IMR-90 (cell line): ENCODE data around the gene CLK4. TPM values are rescaled to one million over a fixed set of nuclear protein-coding genes. Genes with fewer than 3 reads are reported as not detected.

ENCODE experiments used
- ATAC-seq: fragments of 200-7000 bp; cut with Tn5 transposase; 2 replicates; pipeline ENCODE4 v1.9.1; 2020; ENCODE audit warnings: low read depth, mild to moderate bottlenecking, moderate library complexity
- Bru-seq: library from RNA; stranded (reverse); fragments of 400-500 nt; gene quantifications from one replicate; lab custom pipeline; 2021; lab: Mats Ljungman, UMichigan
- BruChase-seq, 2 experiments: library from RNA; stranded (reverse); fragments of 400-500 nt; gene quantifications; one replicate each; lab custom pipeline; 2021; lab: Mats Ljungman, UMichigan
- BruUV-seq: library from RNA; stranded (reverse); fragments of 400-500 nt; replicated peaks from 2 replicates; lab custom pipeline; 2021; lab: Mats Ljungman, UMichigan
- CTCF ChIA-PET: fragments of 300-600 bp; formaldehyde crosslinking; extraction: SDS; loops from one replicate; lab custom pipeline; 2021; ENCODE audit warnings: antibody characterized with exemption; lab: Yijun Ruan, JAX
- POLR2A ChIA-PET: fragments of 300-600 bp; sonication (Branson Sonifier 250); formaldehyde crosslinking; loops from one replicate; lab custom pipeline; 2022; ENCODE audit warnings: antibody characterized with exemption; ENCODE audit not compliant: unreplicated experiment; lab: Charles Lee
- DNase-seq: peaks from one replicate; pipeline ENCODE4 v3.0.0; 2013
- H2AFZ ChIP-seq: replicated peaks from 2 replicates; pipeline ENCODE3; 2013; ENCODE audit warnings: low read length, mild to moderate bottlenecking; ENCODE audit not compliant: poor library complexity
- H2AK5ac ChIP-seq: 2 replicates; pipeline ENCODE4 v1.6.1; 2013; ENCODE audit warnings: low read depth, low read length, inconsistent platforms
- H2AK9ac ChIP-seq: replicated peaks from 2 replicates; pipeline ENCODE3; 2013; ENCODE audit warnings: mild to moderate bottlenecking, low read depth, low read length, moderate library complexity; ENCODE audit not compliant: poor library complexity
- H2BK120ac ChIP-seq: 2 replicates; pipeline ENCODE4 v1.6.1; 2013; ENCODE audit warnings: low read depth, low read length, inconsistent platforms
- H2BK15ac ChIP-seq: 3 replicates; pipeline ENCODE4 v1.6.1; 2013; ENCODE audit warnings: low read depth, low read length, inconsistent platforms
- H2BK20ac ChIP-seq: 2 replicates; pipeline ENCODE4 v1.6.1; 2013; ENCODE audit warnings: low read depth, mild to moderate bottlenecking, inconsistent platforms, low read length, moderate library complexity
- H2BK5ac ChIP-seq: 2 replicates; pipeline ENCODE4 v1.6.1; 2013; ENCODE audit warnings: mild to moderate bottlenecking, low read depth, low read length, inconsistent platforms; ENCODE audit not compliant: poor library complexity, severe bottlenecking
- H3K14ac ChIP-seq: replicated peaks from 2 replicates; pipeline ENCODE4 v1.6.1; 2013; ENCODE audit warnings: low read depth, low read length, inconsistent platforms
- H3K18ac ChIP-seq: 2 replicates; pipeline ENCODE4 v1.6.1; 2013; ENCODE audit warnings: low read depth, low read length, control low read depth
- H3K23ac ChIP-seq: 2 replicates; pipeline ENCODE4 v1.6.1; 2013; ENCODE audit warnings: low read depth, low read length, inconsistent platforms
- H3K27ac ChIP-seq: 2 replicates; pipeline ENCODE4 v1.5.1; 2013; ENCODE audit warnings: mild to moderate bottlenecking, control low read depth, low read length; ENCODE audit not compliant: insufficient read depth
- H3K27me3 ChIP-seq: 2 replicates; pipeline ENCODE4 v1.6.1; 2013; ENCODE audit warnings: low read length; ENCODE audit not compliant: control insufficient read depth, insufficient read depth
- H3K36me3 ChIP-seq: 2 replicates; pipeline ENCODE4 v1.6.1; 2013; ENCODE audit warnings: low read length, mixed read lengths; ENCODE audit not compliant: control insufficient read depth, insufficient read depth
- H3K4ac ChIP-seq: 2 replicates; pipeline ENCODE4 v1.6.1; 2013; ENCODE audit warnings: low read depth, low read length, inconsistent platforms
- H3K4me1 ChIP-seq: 2 replicates; pipeline ENCODE4 v1.6.1; 2013; ENCODE audit warnings: low read length, mixed read lengths; ENCODE audit not compliant: control insufficient read depth, insufficient read depth
- H3K4me2 ChIP-seq: 2 replicates; pipeline ENCODE4 v1.6.1; 2013; ENCODE audit warnings: low read depth, mild to moderate bottlenecking, control low read depth, low read length, moderate library complexity
- H3K4me3 ChIP-seq: 2 replicates; pipeline ENCODE4 v1.5.1; 2013; ENCODE audit warnings: low read depth, mild to moderate bottlenecking, control low read depth, low read length, moderate library complexity; ENCODE audit not compliant: insufficient read depth
- H3K56ac ChIP-seq: 2 replicates; pipeline ENCODE4 v1.6.1; 2013; ENCODE audit warnings: low read length, inconsistent platforms; ENCODE audit not compliant: insufficient read depth; ENCODE audit errors: extremely low read depth
- H3K79me1 ChIP-seq, 2 experiments: 2 replicates each; pipeline ENCODE4 v1.6.1; 2013; ENCODE audit warnings: low read length in 2 of 2, inconsistent platforms in 1 of 2, low read depth in 1 of 2
- H3K9ac ChIP-seq: 2 replicates; pipeline ENCODE4 v1.6.1; 2013; ENCODE audit warnings: low read depth, low read length, control low read depth
- H3K9me1 ChIP-seq: 2 replicates; pipeline ENCODE4 v1.6.1; 2013; ENCODE audit warnings: low read length, inconsistent platforms; ENCODE audit not compliant: insufficient read depth
- H3K9me3 ChIP-seq: 2 replicates; pipeline ENCODE4 v1.6.1; 2013; ENCODE audit warnings: low read length; ENCODE audit not compliant: control insufficient read depth, insufficient read depth
- H4K20me1 ChIP-seq: 2 replicates; pipeline ENCODE4 v1.6.1; 2013; ENCODE audit warnings: low read length, inconsistent platforms; ENCODE audit not compliant: insufficient read depth
- H4K5ac ChIP-seq: 2 replicates; pipeline ENCODE4 v1.6.1; 2013; ENCODE audit warnings: mild to moderate bottlenecking, low read depth, low read length, control low read depth
- H4K8ac ChIP-seq, 2 experiments: 2 replicates each; pipeline ENCODE4 v1.6.1; 2013; ENCODE audit warnings: low read depth in 2 of 2, low read length in 2 of 2, control low read depth in 1 of 2, inconsistent platforms in 1 of 2
- H4K91ac ChIP-seq: 2 replicates; pipeline ENCODE4 v1.6.1; 2013; ENCODE audit warnings: low read depth, low read length, inconsistent platforms; ENCODE audit not compliant: insufficient read depth
- CHD1 ChIP-seq: IDR thresholded peaks from 2 replicates; pipeline ENCODE4 v1.6.1; 2012; ENCODE audit warnings: low read depth, low read length, improper control_type of control experiment
- FOS ChIP-seq: fragments of 150-350 bp; IDR thresholded peaks from 2 replicates; pipeline ENCODE4 v1.6.1; 2016; ENCODE audit warnings: low read depth, low read length
- MAZ ChIP-seq: IDR thresholded peaks from 2 replicates; pipeline ENCODE4 v1.6.1; 2012; ENCODE audit warnings: low read depth, mild to moderate bottlenecking, low read length, improper control_type of control experiment, moderate library complexity, borderline replicate concordance
- MXI1 ChIP-seq: IDR thresholded peaks from 2 replicates; pipeline ENCODE4 v1.6.1; 2012; ENCODE audit warnings: low read depth, mild to moderate bottlenecking, low read length, moderate library complexity, borderline replicate concordance
- NFE2L2 ChIP-seq: fragments of 150-350 bp; IDR thresholded peaks from 2 replicates; pipeline ENCODE4 v1.6.1; 2016; ENCODE audit warnings: low read depth, mild to moderate bottlenecking, low read length
- RFX5 ChIP-seq: IDR thresholded peaks from 2 replicates; pipeline ENCODE4 v1.8.0; 2012; ENCODE audit warnings: low read depth, mild to moderate bottlenecking, low read length, moderate library complexity
- SMC3 ChIP-seq: fragments of 150-350 bp; IDR thresholded peaks from 2 replicates; pipeline ENCODE4 v1.6.1; 2016; ENCODE audit warnings: low read depth, mild to moderate bottlenecking, antibody characterized with exemption, low read length, moderate library complexity
- WGBS, 2 experiments: methylation state at CpG; one replicate each; pipeline versions ENCODE4 v1.1.5 to v1.1.7; 2013; ENCODE audit warnings: missing lambda C conversion rate in 2 of 2; ENCODE audit not compliant: insufficient read length in 1 of 2; ENCODE audit errors: extremely low coverage in 2 of 2; 5-methylcytosine and 5-hydroxymethylcytosine counted together
- dilution Hi-C: fragments of 300-500 bp; cut with HindIII; formaldehyde crosslinking; loops from one replicate; pipeline ENCODE4 v1.14.3; 2018; ENCODE audit warnings: low sequenced_read_pairs; ENCODE audit not compliant: unreplicated experiment
- in situ Hi-C: fragments of 300-500 bp; cut with MboI; formaldehyde crosslinking; loops from 3 replicates; pipeline ENCODE4 v1.14.3; 2019; ENCODE audit warnings: low sequenced_read_pairs, inconsistent platforms, mixed read lengths
- intact Hi-C: fragments of 100-400 bp; cut with micrococcal nuclease; formaldehyde crosslinking; loops from 2 replicates; pipeline ENCODE4 v1.10.0; 2022
- long read RNA-seq: library from polyadenylated mRNA; unstranded; transcript quantifications from one replicate; pipeline ENCODE4 v2.0.0, GENCODE V29; 2021; ENCODE audit not compliant: unreplicated experiment
- polyA plus RNA-seq, 3 experiments: library from polyadenylated mRNA; depleted of rRNA; stranded (reverse); fragments of >200 nt; gene quantifications; 2 replicates each; pipeline ENCODE4 v1.2.3, GENCODE V29; 2012; ENCODE audit warnings: low replicate concordance in 1 of 3
- total RNA-seq: library from RNA; depleted of rRNA; stranded (reverse); fragments of >200 nt; gene quantifications from 2 replicates; pipeline ENCODE4 v1.2.3, GENCODE V29; 2012; rRNA removed
- TF ChIP-seq, protein P1 (sequence below): fragments of 150-350 bp; IDR thresholded peaks from 2 replicates; pipeline ENCODE4 v1.6.1; 2017; ENCODE audit warnings: mild to moderate bottlenecking, antibody characterized with exemption, low read length, low read depth
- TF ChIP-seq, protein P2 (sequence below): fragments of 150-350 bp; IDR thresholded peaks from 2 replicates; pipeline ENCODE4 v1.6.1; 2016; ENCODE audit warnings: low read depth, mild to moderate bottlenecking, low read length, moderate library complexity, borderline replicate concordance
- TF ChIP-seq, protein P3 (sequence below): conservative IDR thresholded peaks from 2 replicates; pipeline ENCODE4 v1.5.1; 2012; ENCODE audit warnings: mild to moderate bottlenecking, low read depth, low read length, improper control_type of control experiment

CLK4 gene
- total RNA-seq = 8.2 and 14.4 TPM in 2 replicates
- 9.4 and 11.9 TPM in 2 replicates for polyA plus RNA-seq (2012; rRNA removed)
- polyA plus RNA-seq (2012; cell fraction: cytosol; rRNA removed) = 0.62 and 1.7 TPM in 2 replicates
- 7.0 and 69.5 TPM in 2 replicates for polyA plus RNA-seq (2012; cell fraction: nucleus; rRNA removed; ENCODE audit: low replicate concordance)
- Bru-seq, nascent RNA = percentile 78 among the genes with signal in this experiment
- BruChase-seq, experiment 1, labeled RNA remaining after a 6-hour chase = percentile 68 among the genes with signal in this experiment
- BruChase-seq, experiment 2, labeled RNA remaining after a 2-hour chase = percentile 76 among the genes with signal in this experiment
- long read RNA-seq, partial matches to known transcripts = 2 of 20 reads
- long read RNA-seq, other reads (novel, unspliced or antisense) = 13 of 20 reads

DNA sequence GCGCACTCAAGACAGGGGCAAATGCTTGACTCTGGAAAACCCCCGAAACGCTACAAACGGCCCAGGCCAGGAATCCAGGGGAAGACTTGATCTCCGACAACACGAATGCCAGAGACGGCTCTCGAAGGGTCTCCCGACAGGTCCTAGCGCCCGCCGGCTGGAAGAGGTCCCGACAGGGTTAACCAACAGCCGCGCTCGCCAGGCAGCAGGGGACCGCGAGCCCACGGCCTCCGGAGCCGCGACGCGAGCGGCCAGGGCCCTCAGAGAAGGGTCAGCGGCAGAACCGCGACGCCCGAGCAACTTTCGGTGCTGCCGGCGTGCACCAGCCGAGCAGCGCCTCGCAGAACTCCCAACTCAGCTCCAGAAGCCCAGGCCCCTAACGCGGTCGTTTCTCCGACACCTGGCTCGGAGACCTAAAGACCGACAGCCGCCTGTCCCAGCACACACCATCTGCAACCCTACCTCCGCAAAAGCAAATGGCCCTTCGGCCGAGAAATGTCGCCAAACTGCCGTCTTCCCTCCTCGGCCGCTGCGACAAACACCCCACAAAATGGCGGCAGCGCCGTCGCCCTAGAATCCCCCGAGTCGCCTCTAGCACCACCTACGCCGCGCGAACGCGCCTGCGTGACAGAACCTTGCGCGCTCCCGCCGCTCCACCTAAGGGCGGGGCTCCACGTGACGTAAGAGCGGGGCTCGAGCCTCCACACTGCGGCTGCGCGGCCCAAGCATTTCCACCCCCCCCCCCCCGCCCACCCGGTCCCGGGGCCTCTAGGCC lies at the start of gene CLK4:
Gene CLK4 (minus strand): TSS at position 567 of the 775 bp plus-strand sequence. CDS start 3,634 bp downstream, outside the sequence.
- Histone ChIP-seq H3K9me3 (no peaks in the 10 kb centered on the region), H2BK120ac (peak within 1 kb of the TSS; percentile 82), H4K5ac (peak within 1 kb of the TSS; percentile 98), H3K4me1 (peaks cover 2% of the 10 kb centered on the region; the same call in 1 of the 2 replicates), H3K9me1 (no peaks in the 10 kb centered on the region; the same call in 1 of the 2 replicates), H3K4ac (peak within 1 kb of the TSS; percentile 98), H2AK9ac (peak within 1 kb of the TSS; percentile 95), H3K4me2 (peak within 1 kb of the TSS; percentile 89), H3K27ac (peak within 1 kb of the TSS; percentile 98), H3K27me3 (no peaks in the 10 kb centered on the region), H2AFZ (peak within 1 kb of the TSS; percentile 98), H4K8ac (peak within 1 kb of the TSS; percentile 90 to 96), H3K9ac (peak within 1 kb of the TSS; percentile 99), H4K20me1 (peaks cover 25% of the 10 kb centered on the region), H3K79me1 (peaks cover 0 to 8% of the 10 kb centered on the region in 2 experiments; a peak in 2 of 4 replicates), H2BK20ac (0 out of 2 replicates have a peak within 1 kb of the TSS, but pooled peaks have one; percentile 27), H3K4me3 (peak within 1 kb of the TSS; percentile 92), H3K36me3 (peaks cover 5% of the 10 kb centered on the region), H2BK15ac (peak within 1 kb of the TSS; percentile 61; the same call in 1 of the 3 replicates), H3K23ac (peak within 1 kb of the TSS; percentile 57), H3K56ac (peak within 1 kb of the TSS; percentile 94), H4K91ac (peak within 1 kb of the TSS; percentile 94), H2AK5ac (peak within 1 kb of the TSS; percentile 86), H3K18ac (peak within 1 kb of the TSS; percentile 83), H3K14ac (peak within 1 kb of the TSS; percentile 98), H2BK5ac (peak within 1 kb of the TSS; percentile 89)
- in situ Hi-C loops (no loop called here), intact Hi-C loops (loop anchor here (5.0 to 10.0 kb wide), 5 partner anchors 106 to 928 kb away; partner anchors contain the start of genes PHYKPL, RUFY1, ZNF354A and ZNF354B), dilution Hi-C loops (no loop called here)
- WGBS, 2 experiments = 0% methylated on average over 19 of the region's 79 CpGs; no CpG with 5 or more reads in 1 of the 2 experiments
- POLR2A ChIA-PET = no interaction called here
- TSS peak; percentile 27 for BruUV-seq
- CTCF ChIA-PET = interaction anchor here (0.6 kb wide), 1 partner anchor 77 kb away, joined by 3 read pairs; no protein-coding TSS in a partner anchor
- peak; percentile 93 for DNase-seq
- peak; percentile 91 for ATAC-seq
- TF ChIP-seq, protein P1, sequence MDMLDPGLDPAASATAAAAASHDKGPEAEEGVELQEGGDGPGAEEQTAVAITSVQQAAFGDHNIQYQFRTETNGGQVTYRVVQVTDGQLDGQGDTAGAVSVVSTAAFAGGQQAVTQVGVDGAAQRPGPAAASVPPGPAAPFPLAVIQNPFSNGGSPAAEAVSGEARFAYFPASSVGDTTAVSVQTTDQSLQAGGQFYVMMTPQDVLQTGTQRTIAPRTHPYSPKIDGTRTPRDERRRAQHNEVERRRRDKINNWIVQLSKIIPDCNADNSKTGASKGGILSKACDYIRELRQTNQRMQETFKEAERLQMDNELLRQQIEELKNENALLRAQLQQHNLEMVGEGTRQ = peak; percentile 91
- TF ChIP-seq SMC3 = no peak
- no peak for TF ChIP-seq CHD1
- TF ChIP-seq, protein P2, sequence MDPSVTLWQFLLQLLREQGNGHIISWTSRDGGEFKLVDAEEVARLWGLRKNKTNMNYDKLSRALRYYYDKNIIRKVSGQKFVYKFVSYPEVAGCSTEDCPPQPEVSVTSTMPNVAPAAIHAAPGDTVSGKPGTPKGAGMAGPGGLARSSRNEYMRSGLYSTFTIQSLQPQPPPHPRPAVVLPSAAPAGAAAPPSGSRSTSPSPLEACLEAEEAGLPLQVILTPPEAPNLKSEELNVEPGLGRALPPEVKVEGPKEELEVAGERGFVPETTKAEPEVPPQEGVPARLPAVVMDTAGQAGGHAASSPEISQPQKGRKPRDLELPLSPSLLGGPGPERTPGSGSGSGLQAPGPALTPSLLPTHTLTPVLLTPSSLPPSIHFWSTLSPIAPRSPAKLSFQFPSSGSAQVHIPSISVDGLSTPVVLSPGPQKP = no peak
- TF ChIP-seq, protein P3, sequence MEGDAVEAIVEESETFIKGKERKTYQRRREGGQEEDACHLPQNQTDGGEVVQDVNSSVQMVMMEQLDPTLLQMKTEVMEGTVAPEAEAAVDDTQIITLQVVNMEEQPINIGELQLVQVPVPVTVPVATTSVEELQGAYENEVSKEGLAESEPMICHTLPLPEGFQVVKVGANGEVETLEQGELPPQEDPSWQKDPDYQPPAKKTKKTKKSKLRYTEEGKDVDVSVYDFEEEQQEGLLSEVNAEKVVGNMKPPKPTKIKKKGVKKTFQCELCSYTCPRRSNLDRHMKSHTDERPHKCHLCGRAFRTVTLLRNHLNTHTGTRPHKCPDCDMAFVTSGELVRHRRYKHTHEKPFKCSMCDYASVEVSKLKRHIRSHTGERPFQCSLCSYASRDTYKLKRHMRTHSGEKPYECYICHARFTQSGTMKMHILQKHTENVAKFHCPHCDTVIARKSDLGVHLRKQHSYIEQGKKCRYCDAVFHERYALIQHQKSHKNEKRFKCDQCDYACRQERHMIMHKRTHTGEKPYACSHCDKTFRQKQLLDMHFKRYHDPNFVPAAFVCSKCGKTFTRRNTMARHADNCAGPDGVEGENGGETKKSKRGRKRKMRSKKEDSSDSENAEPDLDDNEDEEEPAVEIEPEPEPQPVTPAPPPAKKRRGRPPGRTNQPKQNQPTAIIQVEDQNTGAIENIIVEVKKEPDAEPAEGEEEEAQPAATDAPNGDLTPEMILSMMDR = no peak
- TF ChIP-seq FOS = no peak
- TF ChIP-seq RFX5 = no peak
- 0 out of 2 replicates have a peak, but pooled peaks have one; percentile 7 for TF ChIP-seq MXI1
- peak; percentile 95 for TF ChIP-seq MAZ
- TF ChIP-seq NFE2L2 = no peak
